CD4-positive, alpha-beta T cell (primary cell): ENCODE data around the gene PTCD2. TPM values are rescaled to one million over a fixed set of nuclear protein-coding genes. Genes with fewer than 3 reads are reported as not detected.

Experiments
- ATAC-seq: fragments of 200-7000 bp; cut with Tn5 transposase; one replicate; pipeline ENCODE4 v1.10.0; 2022; ENCODE audit warnings: mild to moderate bottlenecking; ENCODE audit not compliant: poor library complexity
- CTCF ChIA-PET: fragments of 350-600 bp; sonication (Branson Sonifier 250); formaldehyde crosslinking; loops from one replicate; lab custom pipeline; 2021; ENCODE audit warnings: antibody characterized with exemption, inconsistent platforms; lab: Charles Lee
- POLR2A ChIA-PET: fragments of 350-600 bp; sonication (Branson Sonifier 250); formaldehyde crosslinking; loops from one replicate; lab custom pipeline; 2021; ENCODE audit warnings: antibody characterized with exemption, inconsistent platforms; lab: Charles Lee
- DNase-seq, 14 experiments: peaks; one replicate each; pipeline ENCODE4 v3.0.0-alpha.2; 2013 to 2020; ENCODE audit warnings: mixed read lengths in 2 of 14
- H3K27ac ChIP-seq, 2 donors: one replicate each; pipeline versions ENCODE4 v1.5.1 to v1.7.0; 2013; ENCODE audit warnings: low read length in 2 of 2, low read depth in 1 of 2, mild to moderate bottlenecking in 1 of 2
- H3K27me3 ChIP-seq, 2 experiments: 1 replicate in 1 of 2; 2 replicates in 1 of 2; pipeline versions ENCODE4 v1.6.1 to v1.7.0; 2013; ENCODE audit warnings: low read length in 2 of 2, control low read depth in 1 of 2, mild to moderate bottlenecking in 1 of 2, moderate library complexity in 1 of 2; ENCODE audit not compliant: insufficient read depth in 2 of 2, control insufficient read depth in 1 of 2
- H3K36me3 ChIP-seq: one replicate; pipeline ENCODE4 v1.6.1; 2013; ENCODE audit warnings: low read length, control low read depth; ENCODE audit not compliant: insufficient read depth
- H3K4me1 ChIP-seq: one replicate; pipeline ENCODE4 v1.6.1; 2013; ENCODE audit warnings: low read length, control low read depth; ENCODE audit not compliant: insufficient read depth
- H3K4me3 ChIP-seq: one replicate; pipeline ENCODE4 v1.5.1; 2013; ENCODE audit warnings: mild to moderate bottlenecking, low read length, moderate library complexity
- H3K9me3 ChIP-seq, 2 experiments: 1 replicate in 1 of 2; 2 replicates in 1 of 2; pipeline versions ENCODE4 v1.6.1 to v1.7.0; 2013; ENCODE audit warnings: low read length in 2 of 2, mild to moderate bottlenecking in 2 of 2, control low read depth in 1 of 2, moderate library complexity in 1 of 2; ENCODE audit not compliant: control insufficient read depth in 1 of 2, insufficient read depth in 1 of 2
- H3K27ac Mint-ChIP-seq: one replicate; pipeline ENCODE4 v1.8.0; 2020; ENCODE audit warnings: mixed read lengths
- H3K27me3 Mint-ChIP-seq: one replicate; pipeline ENCODE4 v1.8.0; 2021; ENCODE audit warnings: mixed read lengths
- H3K36me3 Mint-ChIP-seq: one replicate; pipeline ENCODE4 v1.8.0; 2021; ENCODE audit warnings: low read depth, mixed read lengths
- H3K4me1 Mint-ChIP-seq: one replicate; pipeline ENCODE4 v1.8.0; 2021; ENCODE audit warnings: low read depth, mixed read lengths
- H3K4me3 Mint-ChIP-seq: one replicate; pipeline ENCODE4 v1.8.0; 2020; ENCODE audit warnings: mild to moderate bottlenecking, mixed read lengths
- H3K9me3 Mint-ChIP-seq: one replicate; pipeline ENCODE4 v1.8.0; 2020; ENCODE audit warnings: mixed read lengths
- intact Hi-C, 2 experiments: fragments of 100-400 bp; cut with DNase I in 1 of 2; cut with micrococcal nuclease in 1 of 2; formaldehyde crosslinking; loops; one replicate each; pipeline versions ENCODE4 v1.15.1 to v1.9.0; 2023 to 2025; cut with DNase I, micrococcal nuclease
- total RNA-seq, 174 experiments: library from RNA in 2 of 174; stranded (reverse) in 2 of 174; gene quantifications; one replicate each; pipeline ENCODE4 v1.2.3 and lab custom pipeline; 2021 to 2026
- TF ChIP-seq, protein P1 (sequence below): fragments of 200-600 bp; IDR thresholded peaks from one replicate; pipeline ENCODE4 v1.8.0; 2022; ENCODE audit warnings: antibody characterized with exemption, mild to moderate bottlenecking

PTCD2 gene
- total RNA-seq, 2 experiments from 2014 or later = 2.9 to 3.3 TPM

DNA sequence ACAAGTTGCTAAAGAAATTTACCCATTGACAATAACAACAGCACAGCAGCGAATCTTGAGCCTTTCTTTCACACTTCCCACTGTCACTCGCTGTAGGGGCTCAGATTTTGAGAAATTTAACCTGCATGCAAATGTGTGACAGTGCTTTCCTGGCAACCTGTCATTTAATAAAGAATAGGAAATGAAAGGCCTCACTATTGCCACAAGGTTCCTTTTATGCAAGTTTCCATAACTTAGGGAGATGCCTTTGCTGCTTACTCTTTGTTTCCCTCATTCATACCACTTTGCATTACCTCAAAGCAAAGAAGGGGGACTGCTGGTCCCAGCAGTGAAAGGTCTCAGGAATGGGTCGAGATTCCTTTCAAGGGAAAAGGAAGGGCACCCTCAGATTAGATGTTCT lies 49.5 kb downstream of the PTCD2 start:
- H3K4me3 Mint-ChIP-seq = no peak overlapping the region
- no peak for DNase-seq
- CTCF ChIA-PET = no interaction called here
- no peaks in the 10 kb centered on the region for H3K9me3 Mint-ChIP-seq
- H3K27ac ChIP-seq = no peak overlapping the region
- no peaks in the 10 kb centered on the region for H3K36me3 ChIP-seq
- no peaks in the 10 kb centered on the region for H3K27me3 Mint-ChIP-seq
- no peak for ATAC-seq
- no peaks in the 10 kb centered on the region for H3K4me1 ChIP-seq
- H3K27me3 ChIP-seq = no peaks in the 10 kb centered on the region
- intact Hi-C loops = loop anchor here in 1 of 2 experiments (5.0 kb wide), 1 partner anchor 833 kb away; no protein-coding TSS in a partner anchor
- no peaks in the 10 kb centered on the region for H3K36me3 Mint-ChIP-seq
- H3K4me3 ChIP-seq = no peak overlapping the region
- TF ChIP-seq, protein P1, sequence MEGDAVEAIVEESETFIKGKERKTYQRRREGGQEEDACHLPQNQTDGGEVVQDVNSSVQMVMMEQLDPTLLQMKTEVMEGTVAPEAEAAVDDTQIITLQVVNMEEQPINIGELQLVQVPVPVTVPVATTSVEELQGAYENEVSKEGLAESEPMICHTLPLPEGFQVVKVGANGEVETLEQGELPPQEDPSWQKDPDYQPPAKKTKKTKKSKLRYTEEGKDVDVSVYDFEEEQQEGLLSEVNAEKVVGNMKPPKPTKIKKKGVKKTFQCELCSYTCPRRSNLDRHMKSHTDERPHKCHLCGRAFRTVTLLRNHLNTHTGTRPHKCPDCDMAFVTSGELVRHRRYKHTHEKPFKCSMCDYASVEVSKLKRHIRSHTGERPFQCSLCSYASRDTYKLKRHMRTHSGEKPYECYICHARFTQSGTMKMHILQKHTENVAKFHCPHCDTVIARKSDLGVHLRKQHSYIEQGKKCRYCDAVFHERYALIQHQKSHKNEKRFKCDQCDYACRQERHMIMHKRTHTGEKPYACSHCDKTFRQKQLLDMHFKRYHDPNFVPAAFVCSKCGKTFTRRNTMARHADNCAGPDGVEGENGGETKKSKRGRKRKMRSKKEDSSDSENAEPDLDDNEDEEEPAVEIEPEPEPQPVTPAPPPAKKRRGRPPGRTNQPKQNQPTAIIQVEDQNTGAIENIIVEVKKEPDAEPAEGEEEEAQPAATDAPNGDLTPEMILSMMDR = no peak
- no peak overlapping the region for H3K27ac Mint-ChIP-seq
- POLR2A ChIA-PET = interaction anchor here (0.7 kb wide), 1 partner anchor 16 kb away, joined by 3 read pairs; no protein-coding TSS in a partner anchor
- no peaks in the 10 kb centered on the region for H3K9me3 ChIP-seq
- H3K4me1 Mint-ChIP-seq = no peaks in the 10 kb centered on the region

DNA sequence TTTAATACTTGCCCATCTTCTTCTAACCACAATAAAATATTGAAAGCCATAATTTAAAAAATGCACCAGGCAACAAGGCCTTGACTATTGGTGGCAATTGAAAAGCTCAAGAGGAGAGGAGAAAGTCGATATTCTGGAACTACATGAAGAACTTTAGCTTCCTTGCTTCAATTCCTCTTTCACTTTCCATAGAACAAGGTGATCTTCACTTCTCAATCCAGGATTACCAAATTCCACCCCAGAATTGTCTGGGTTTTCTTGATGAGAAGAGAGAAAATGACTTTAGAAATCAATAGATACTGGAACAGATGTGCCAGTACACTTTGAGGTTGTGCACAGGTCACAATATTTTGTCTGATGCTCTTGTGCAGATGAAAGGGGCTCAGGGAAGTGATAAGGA lies 52.2 kb downstream of the PTCD2 start:
- ATAC-seq = no peak
- intact Hi-C loops = no loop called here
- H3K27ac ChIP-seq = no peak overlapping the region
- ChIA-PET POLR2A (no interaction called here), CTCF (no interaction called here)
- Mint-ChIP-seq H3K27me3 (peaks cover 6% of the 10 kb centered on the region), H3K27ac (no peak overlapping the region), H3K4me1 (no peaks in the 10 kb centered on the region), H3K9me3 (no peaks in the 10 kb centered on the region), H3K36me3 (no peaks in the 10 kb centered on the region), H3K4me3 (no peak overlapping the region)
- no peak for DNase-seq
- H3K4me3 ChIP-seq = no peak overlapping the region
- TF ChIP-seq, protein P1 = no peak
- H3K9me3 ChIP-seq = no peaks in the 10 kb centered on the region
- H3K4me1 ChIP-seq = no peaks in the 10 kb centered on the region
- H3K27me3 ChIP-seq = no peaks in the 10 kb centered on the region
- H3K36me3 ChIP-seq = no peaks in the 10 kb centered on the region

DNA sequence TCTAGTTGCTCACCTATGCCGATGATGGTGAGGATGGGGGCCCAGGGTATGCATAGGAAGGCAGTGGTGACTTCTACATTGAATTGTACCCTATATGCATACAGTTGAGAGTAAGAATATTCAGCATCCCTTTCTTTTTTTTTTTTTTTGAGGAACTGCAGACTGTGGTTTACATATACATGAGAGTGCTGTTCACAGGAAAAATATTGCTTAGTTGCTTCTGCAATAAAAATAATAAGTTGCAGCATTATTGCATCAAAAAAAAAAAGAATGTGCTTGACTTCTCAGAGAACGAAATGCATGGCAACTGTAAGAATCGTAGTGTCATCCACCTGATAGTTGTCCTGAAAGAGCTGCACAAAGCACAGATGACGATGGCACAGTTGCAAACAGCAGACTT lies 52.8 kb downstream of the PTCD2 start:
- no peak for DNase-seq
- Mint-ChIP-seq H3K36me3 (no peaks in the 10 kb centered on the region), H3K27ac (no peak overlapping the region), H3K9me3 (no peaks in the 10 kb centered on the region), H3K4me1 (no peaks in the 10 kb centered on the region), H3K27me3 (peaks cover 7% of the 10 kb centered on the region), H3K4me3 (no peak overlapping the region)
- no peak for ATAC-seq
- intact Hi-C loops = no loop called here
- ChIA-PET CTCF (no interaction called here), POLR2A (no interaction called here)
- Histone ChIP-seq H3K4me1 (no peaks in the 10 kb centered on the region), H3K27me3 (no peaks in the 10 kb centered on the region), H3K9me3 (no peaks in the 10 kb centered on the region), H3K27ac (no peak overlapping the region), H3K36me3 (no peaks in the 10 kb centered on the region), H3K4me3 (no peak overlapping the region)
- TF ChIP-seq, protein P1 = no peak
